B cell (primary cell): ENCODE data around the gene PRKAR2A. TPM values are rescaled to one million over a fixed set of nuclear protein-coding genes. Genes with fewer than 3 reads are reported as not detected.
"Not testable (repeated sequence)": the region's sequence is repeated elsewhere in the genome, so short reads cannot be mapped to it uniquely, and the experiment has no call there.

Experiments
- ATAC-seq: fragments of 200-7000 bp; cut with Tn5 transposase; one replicate; pipeline ENCODE4 v1.10.0; 2021; ENCODE audit warnings: low read depth, mild to moderate bottlenecking, moderate number of reproducible peaks, moderate library complexity
- CTCF ChIA-PET: fragments of 350-600 bp; sonication (Branson Sonifier 250); formaldehyde crosslinking; loops from one replicate; lab custom pipeline; 2021; ENCODE audit warnings: antibody characterized with exemption, inconsistent platforms; lab: Charles Lee
- POLR2A ChIA-PET: fragments of 350-600 bp; sonication (Branson Sonifier 250); formaldehyde crosslinking; loops from one replicate; lab custom pipeline; 2021; ENCODE audit warnings: antibody characterized with exemption; lab: Charles Lee
- DNase-seq: peaks from one replicate; pipeline ENCODE4 v3.0.0; 2013
- H2AFZ ChIP-seq: 2 replicates; pipeline ENCODE4 v1.6.1; 2012; ENCODE audit warnings: mild to moderate bottlenecking, low read depth, low read length; ENCODE audit not compliant: insufficient read depth, poor library complexity, severe bottlenecking
- H3K27ac ChIP-seq, 2 donors: 1 replicate in 1 of 2; 2 replicates in 1 of 2; pipeline ENCODE4 v1.5.1; 2012 to 2013; ENCODE audit warnings: low read length in 2 of 2, mild to moderate bottlenecking in 2 of 2, moderate library complexity in 1 of 2
- H3K27me3 ChIP-seq, 4 experiments: fragments of 200-600 bp in 1 of 4; sonication (generic) in 1 of 4; replicated peaks in 1 of 4; 1 replicate in 2 of 4; 2 replicates in 2 of 4; pipeline versions ENCODE4 v1.6.1 to v1.7.0; 2013 to 2016; ENCODE audit warnings: low read length in 3 of 4, mild to moderate bottlenecking in 2 of 4, mixed read lengths in 1 of 4, moderate library complexity in 1 of 4; ENCODE audit not compliant: insufficient read depth in 4 of 4, control insufficient read depth in 3 of 4; ENCODE audit errors: control extremely low read depth in 1 of 4
- H3K36me3 ChIP-seq, 2 experiments: replicated peaks in 1 of 2; 1 replicate in 1 of 2; 2 replicates in 1 of 2; pipeline versions ENCODE4 v1.6.1 to v1.7.1; 2013; ENCODE audit warnings: low read length in 1 of 2; ENCODE audit not compliant: insufficient read depth in 2 of 2, control insufficient read depth in 1 of 2; ENCODE audit errors: control extremely low read depth in 1 of 2, extremely low read depth in 1 of 2
- H3K4me1 ChIP-seq, 2 donors: fragments of 200-600 bp in 1 of 2; sonication (generic) in 1 of 2; 1 replicate in 1 of 2; 2 replicates in 1 of 2; pipeline versions ENCODE4 v1.5.1 to v1.6.1; 2013 to 2017; ENCODE audit warnings: low read length in 2 of 2; ENCODE audit not compliant: control insufficient read depth in 2 of 2, insufficient read depth in 2 of 2
- H3K4me2 ChIP-seq: replicated peaks from 2 replicates; pipeline ENCODE3; 2012; ENCODE audit warnings: mild to moderate bottlenecking, low read depth, low read length; ENCODE audit not compliant: poor library complexity, severe bottlenecking
- H3K4me3 ChIP-seq, 5 experiments: fragments of 200-600 bp in 1 of 5; sonication (generic) in 1 of 5; 1 replicate in 3 of 5; 2 replicates in 2 of 5; pipeline versions ENCODE4 v1.5.1 to v1.7.0; 2011 to 2016; ENCODE audit warnings: low read length in 4 of 5, mild to moderate bottlenecking in 4 of 5, low read depth in 2 of 5, control low read depth in 1 of 5, moderate library complexity in 1 of 5; ENCODE audit not compliant: insufficient read depth in 1 of 5; ENCODE audit errors: control extremely low read depth in 1 of 5, extremely low read depth in 1 of 5
- H3K79me2 ChIP-seq: fragments of 200-600 bp; sonication (generic); one replicate; pipeline ENCODE4 v1.6.0; 2016; ENCODE audit warnings: low read length; ENCODE audit not compliant: control insufficient read depth, insufficient read depth
- H3K9ac ChIP-seq: fragments of 200-600 bp; sonication (generic); 2 replicates; pipeline ENCODE4 v1.6.1; 2017; ENCODE audit warnings: mild to moderate bottlenecking, low read length, moderate library complexity
- H3K9me3 ChIP-seq, 3 donors: one replicate each; pipeline versions ENCODE4 v1.6.1 to v1.7.1; 2013; ENCODE audit warnings: low read length in 2 of 3; ENCODE audit not compliant: control insufficient read depth in 2 of 3, insufficient read depth in 1 of 3; ENCODE audit errors: control extremely low read depth in 1 of 3
- H4K20me1 ChIP-seq: 2 replicates; pipeline ENCODE4 v1.6.0; 2012; ENCODE audit warnings: mild to moderate bottlenecking, low read length; ENCODE audit not compliant: insufficient read depth, control insufficient read depth, poor library complexity, severe bottlenecking
- H3K27ac Mint-ChIP-seq: one replicate; pipeline ENCODE4 v1.8.0; 2021; ENCODE audit warnings: mixed read lengths
- H3K27me3 Mint-ChIP-seq: one replicate; pipeline ENCODE4 v1.8.0; 2021; ENCODE audit warnings: mixed read lengths
- H3K4me1 Mint-ChIP-seq: one replicate; pipeline ENCODE4 v1.8.0; 2021; ENCODE audit warnings: mixed read lengths
- H3K4me3 Mint-ChIP-seq: one replicate; pipeline ENCODE4 v1.8.0; 2021; ENCODE audit warnings: mixed read lengths
- H3K9me3 Mint-ChIP-seq: one replicate; pipeline ENCODE4 v1.8.0; 2022; ENCODE audit warnings: mixed read lengths; ENCODE audit not compliant: insufficient read depth
- CTCF ChIP-seq: fragments of 200-600 bp; IDR thresholded peaks from one replicate; pipeline ENCODE4 v1.8.0; 2022; ENCODE audit warnings: antibody characterized with exemption, mild to moderate bottlenecking
- EZH2 ChIP-seq: IDR thresholded peaks from 2 replicates; pipeline ENCODE4 v1.6.1; 2012; ENCODE audit warnings: borderline replicate concordance, low read depth, mild to moderate bottlenecking, moderate library complexity, low read length; ENCODE audit not compliant: insufficient read depth, poor library complexity, severe bottlenecking
- WGBS: methylation state at CpG from one replicate; pipeline ENCODE4 v1.1.5; 2013; ENCODE audit warnings: missing lambda C conversion rate; ENCODE audit not compliant: insufficient coverage; 5-methylcytosine and 5-hydroxymethylcytosine counted together
- intact Hi-C: fragments of 100-400 bp; cut with micrococcal nuclease; formaldehyde crosslinking; loops from one replicate; pipeline ENCODE4 v1.10.0; 2022
- polyA plus RNA-seq: library from polyadenylated mRNA; depleted of rRNA; stranded (reverse); fragments of >200 nt; gene quantifications from 2 replicates; pipeline ENCODE4 v1.2.3, GENCODE V29; 2012
- total RNA-seq, 2 donors: library from RNA; stranded (reverse); fragments of 120-200 nt in 1 of 2; gene quantifications; 1 replicate in 1 of 2; 2 replicates in 1 of 2; pipeline versions ENCODE4 v1.2.3 to v1.2.4, GENCODE V29; 2013 to 2022

PRKAR2A gene
- total and polyA plus RNA-seq, 2 donors (not counting 1 experiment from before 2014, with no cell fraction given) = 4.3 to 25.0 TPM

GRCh38 chr3:48795997-48796732, 51.5 kb downstream of the PRKAR2A start:
- H3K79me2 ChIP-seq = no peaks in the 10 kb centered on the region
- H3K9me3 Mint-ChIP-seq = no peaks in the 10 kb centered on the region
- no peak overlapping the region for H2AFZ ChIP-seq
- H3K4me2 ChIP-seq = no peak overlapping the region
- intact Hi-C loops = no loop called here
- peaks cover 2 to 3% of the 10 kb centered on the region in 2 experiments for H3K36me3 ChIP-seq
- H3K27ac ChIP-seq = no peak overlapping the region
- no peak overlapping the region for H3K9ac ChIP-seq
- no peak overlapping the region for H3K4me3 Mint-ChIP-seq
- no peaks in the 10 kb centered on the region for H3K4me1 ChIP-seq
- H3K27me3 Mint-ChIP-seq = no peaks in the 10 kb centered on the region
- no peaks in the 10 kb centered on the region for H3K9me3 ChIP-seq
- DNase-seq = no peak
- no peak overlapping the region for H3K4me3 ChIP-seq
- no peak for TF ChIP-seq EZH2
- TF ChIP-seq CTCF = no peak
- H4K20me1 ChIP-seq = no peaks in the 10 kb centered on the region
- H3K4me1 Mint-ChIP-seq = no peaks in the 10 kb centered on the region
- no peak overlapping the region for H3K27ac Mint-ChIP-seq
- WGBS = 96% methylated on average over 4 of the region's 7 CpGs
- H3K27me3 ChIP-seq = no peaks in the 10 kb centered on the region
- ATAC-seq = no peak
- ChIA-PET POLR2A (interaction anchor here (0.6 kb wide), 1 partner anchor 1342 kb away, joined by 3 read pairs; no protein-coding TSS in a partner anchor), CTCF (interaction anchor here (0.7 to 1.2 kb wide), 2 partner anchors 7 to 43 kb away, joined by 3 read pairs; no protein-coding TSS in a partner anchor)

GRCh38 chr3:48793484-48793883, 54.2 kb downstream of the PRKAR2A start:
- H3K4me1 Mint-ChIP-seq, H2AFZ ChIP-seq, ATAC-seq, H3K9me3 Mint-ChIP-seq, H3K4me3 ChIP-seq, H3K79me2 ChIP-seq, H3K4me1 ChIP-seq, H3K9ac ChIP-seq, H3K27ac Mint-ChIP-seq, H3K4me2 ChIP-seq, POLR2A ChIA-PET, intact Hi-C loops, CTCF ChIA-PET, H3K27ac ChIP-seq, H3K27me3 ChIP-seq, H3K9me3 ChIP-seq, H3K4me3 Mint-ChIP-seq, H3K27me3 Mint-ChIP-seq, H4K20me1 ChIP-seq, DNase-seq: not testable (repeated sequence)
- peaks cover 4 to 10% of the 10 kb centered on the region in 2 experiments for H3K36me3 ChIP-seq
- 100% methylated on average over 1 of the region's 2 CpGs for WGBS
